GM12878 (cell line): ENCODE data around the gene RCC2. TPM values are rescaled to one million over a fixed set of nuclear protein-coding genes. Genes with fewer than 3 reads are reported as not detected.

Experiments
- ATAC-seq: fragments of 200-7000 bp; cut with Tn5 transposase; 3 replicates; pipeline ENCODE4 v1.9.1; 2020; ENCODE audit warnings: mild to moderate bottlenecking, moderate library complexity
- BruUV-seq: library from RNA; stranded (reverse); fragments of 400-500 nt; replicated peaks from 2 replicates; lab custom pipeline; 2021; lab: Mats Ljungman, UMichigan
- CTCF ChIA-PET: fragments of 300-600 bp; sonication (Branson Sonifier 250); formaldehyde crosslinking; extraction: SDS; loops from one replicate; lab custom pipeline; 2021; ENCODE audit warnings: inconsistent platforms; lab: Yijun Ruan, JAX
- POLR2A ChIA-PET: fragments of 350-600 bp; formaldehyde crosslinking; extraction: SDS; loops from one replicate; lab custom pipeline; 2021; ENCODE audit warnings: inconsistent platforms; lab: Charles Lee
- RAD21 ChIA-PET: fragments of 300-600 bp; sonication (Branson Sonifier 250); formaldehyde crosslinking; loops from one replicate; lab custom pipeline; 2023; ENCODE audit warnings: antibody characterized with exemption; ENCODE audit not compliant: unreplicated experiment; lab: Charles Lee
- SMC1A ChIA-PET: fragments of 300-600 bp; sonication (Branson Sonifier 250); formaldehyde crosslinking; loops from one replicate; lab custom pipeline; 2023; ENCODE audit not compliant: unreplicated experiment, uncharacterized antibody; lab: Charles Lee
- DNase-seq: peaks from one replicate; pipeline ENCODE4 v3.0.0-alpha.2; 2011; ENCODE audit warnings: low read depth, low spot score
- FAIRE-seq: peaks from 3 replicates; lab custom pipeline; 2011; peaks lifted over from hg19 to GRCh38; lab: Jason Lieb, UNC
- H2AFZ ChIP-seq: 2 replicates; pipeline ENCODE4 v1.6.0; 2011; ENCODE audit warnings: low read depth, low read length, control low read depth; ENCODE audit not compliant: control insufficient read depth
- H3K27ac ChIP-seq: 2 replicates; pipeline ENCODE4 v1.5.1; 2011; ENCODE audit warnings: control low read depth; ENCODE audit not compliant: control insufficient read depth, insufficient read depth
- H3K27me3 ChIP-seq, 2 experiments: replicated peaks in 1 of 2; 2 replicates each; pipeline versions ENCODE4 v1.6.0 to v1.6.1; 2011; ENCODE audit warnings: low read length in 1 of 2; ENCODE audit not compliant: control insufficient read depth in 2 of 2, insufficient read depth in 2 of 2
- H3K36me3 ChIP-seq, 2 experiments: 2 replicates each; pipeline ENCODE4 v1.5.1; 2011; ENCODE audit warnings: low read length in 1 of 2; ENCODE audit not compliant: control insufficient read depth in 2 of 2, insufficient read depth in 2 of 2
- H3K4me1 ChIP-seq: 2 replicates; pipeline ENCODE4 v1.6.1; 2011; ENCODE audit warnings: mild to moderate bottlenecking, low read length, moderate library complexity, mixed read lengths; ENCODE audit not compliant: control insufficient read depth, insufficient read depth
- H3K4me2 ChIP-seq: 2 replicates; pipeline ENCODE4 v1.6.0; 2011; ENCODE audit warnings: control low read depth; ENCODE audit not compliant: control insufficient read depth, insufficient read depth
- H3K4me3 ChIP-seq: fragments of 200-600 bp; sonication (generic); 2 replicates; pipeline ENCODE4 v1.5.1; 2016
- H3K79me2 ChIP-seq: 2 replicates; pipeline ENCODE4 v1.6.0; 2011; ENCODE audit warnings: low read length; ENCODE audit not compliant: control insufficient read depth, insufficient read depth
- H3K9ac ChIP-seq: 2 replicates; pipeline ENCODE4 v1.8.0; 2011; ENCODE audit warnings: low read length, control low read depth, mixed read lengths; ENCODE audit not compliant: control insufficient read depth, insufficient read depth
- H3K9me3 ChIP-seq: replicated peaks from 3 replicates; pipeline ENCODE4 v1.5.1; 2011; ENCODE audit warnings: mild to moderate bottlenecking, low read length; ENCODE audit not compliant: control insufficient read depth, insufficient read depth
- H4K20me1 ChIP-seq: 2 replicates; pipeline ENCODE4 v1.6.0; 2011; ENCODE audit not compliant: control insufficient read depth, insufficient read depth
- CEBPB ChIP-seq, 2 experiments: fragments of 150-350 bp in 1 of 2; IDR thresholded peaks; 2 replicates each; pipeline ENCODE4 v1.6.1; 2012 to 2014; ENCODE audit warnings: low read depth in 2 of 2, low read length in 2 of 2, borderline replicate concordance in 1 of 2, inconsistent platforms in 1 of 2
- CHD2 ChIP-seq: IDR thresholded peaks from 2 replicates; pipeline ENCODE4 v1.6.1; 2011; ENCODE audit warnings: low read depth, low read length, improper control_type of control experiment, borderline replicate concordance
- CTCF ChIP-seq, 3 experiments: IDR thresholded peaks in 2 of 3; conservative IDR thresholded peaks in 1 of 3; 2 replicates each; pipeline ENCODE4 v1.5.1; 2011; ENCODE audit warnings: low read depth in 3 of 3, low read length in 3 of 3, mild to moderate bottlenecking in 3 of 3, control low read depth in 2 of 3, moderate library complexity in 2 of 3, inconsistent platforms in 1 of 3, mixed read lengths in 1 of 3; ENCODE audit not compliant: control insufficient read depth in 2 of 3, insufficient read depth in 1 of 3; ENCODE audit errors: extremely low read depth in 1 of 3
- FOXK2 ChIP-seq: fragments of 450-650 bp; IDR thresholded peaks from 2 replicates; pipeline ENCODE4 v1.6.1; 2017; ENCODE audit warnings: mild to moderate bottlenecking, moderate library complexity
- RELA ChIP-seq: fragments of 450-650 bp; IDR thresholded peaks from 2 replicates; pipeline ENCODE4 v1.8.0; 2014; ENCODE audit warnings: borderline replicate concordance; ENCODE audit not compliant: partially characterized antibody
- STAT1 ChIP-seq: fragments of 450-650 bp; conservative IDR thresholded peaks from 2 replicates; pipeline ENCODE4 v1.6.1; 2014; ENCODE audit warnings: antibody characterized with exemption, mild to moderate bottlenecking
- WGBS: methylation state at CpG from one replicate; pipeline ENCODE4 v1.1.6; 2016; ENCODE audit warnings: low lambda C conversion rate; ENCODE audit not compliant: insufficient replicate concordance, insufficient coverage; ENCODE audit errors: missing lambda C conversion rate; 5-methylcytosine and 5-hydroxymethylcytosine counted together
- in situ Hi-C: fragments of 300-500 bp; cut with MboI; formaldehyde crosslinking; loops from 9 replicates; pipeline ENCODE4 v1.14.3; 2018; ENCODE audit warnings: mixed read lengths
- intact Hi-C: fragments of 100-400 bp; cut with micrococcal nuclease; formaldehyde crosslinking; loops from one replicate; pipeline ENCODE4 v1.14.2; 2022; ENCODE audit not compliant: unreplicated experiment
- polyA plus RNA-seq, 11 experiments: library from polyadenylated mRNA; depleted of rRNA in 4 of 11; unstranded in 6 of 11; stranded (reverse) in 5 of 11; fragments of >200 nt; fragmentation: Nextera tagmentation in 4 of 11; fragmentation: Illumina TruSeq in 1 of 11; extraction: Ambion mirVana in 4 of 11; extraction: Trizol in 1 of 11; gene quantifications; 1 replicate in 1 of 11; 2 replicates in 10 of 11; pipeline versions ENCODE4 v1.2.1 to v1.2.3, GENCODE V29; 2011 to 2016; ENCODE audit warnings: inconsistent platforms in 2 of 11, missing spikeins in 2 of 11, low read depth in 1 of 11
- total RNA-seq, 4 experiments: library from RNA; depleted of rRNA in 3 of 4; stranded (reverse); fragments of >200 nt in 3 of 4; fragmentation: Illumina TruSeq in 1 of 4; extraction: Trizol in 1 of 4; gene quantifications; 2 replicates each; pipeline versions ENCODE4 v1.2.1 to v1.2.3, GENCODE V29; 2013 to 2021

RCC2 gene
- total and polyA plus RNA-seq, 10 of the 15 experiments (the other 5 are each of a cell fraction or from before 2014, with no cell fraction given), result 10.7 to 176 (median 85.5) TPM

DNA sequence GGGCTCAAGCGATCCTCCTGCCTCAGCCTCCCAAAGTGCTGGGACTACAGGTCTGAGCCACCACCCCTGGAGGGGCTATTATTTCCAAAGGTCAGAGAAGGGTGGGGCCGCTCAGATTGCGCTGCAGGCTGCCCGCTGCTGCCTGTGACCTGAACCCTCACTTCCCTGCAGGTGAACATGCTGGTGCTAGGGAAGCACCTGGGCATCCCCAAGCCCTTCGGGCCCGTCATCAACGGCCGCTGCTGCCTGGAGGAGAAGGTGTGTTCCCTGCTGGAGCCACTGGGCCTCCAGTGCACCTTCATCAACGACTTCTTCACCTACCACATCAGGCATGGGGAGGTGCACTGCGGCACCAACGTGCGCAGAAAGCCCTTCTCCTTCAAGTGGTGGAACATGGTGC, 76.1 kb downstream of the RCC2 start:
- H3K4me1 ChIP-seq, result no peaks in the 10 kb centered on the region
- intact Hi-C loops, result no loop called here
- CTCF ChIA-PET, result no interaction called here
- H3K9me3 ChIP-seq, result no peaks in the 10 kb centered on the region
- SMC1A ChIA-PET, result no interaction called here
- TF ChIP-seq RELA, result no peak
- TF ChIP-seq STAT1, result no peak
- TF ChIP-seq CTCF (IDR thresholded peaks at IDR 0.05 in 2 of 3, conservative IDR thresholded peaks at IDR 0.05 in 1 of 3; ENCODE audit: control insufficient read depth in 2 of 3, extremely low read depth in 1 of 3, insufficient read depth in 1 of 3, low read depth in 3 of 3, low read length in 3 of 3), result no peak
- no peak for TF ChIP-seq FOXK2
- no peak for TF ChIP-seq CEBPB (IDR thresholded peaks at IDR 0.05; ENCODE audit: borderline replicate concordance in 1 of 2, low read depth in 2 of 2, low read length in 2 of 2)
- no peak for TF ChIP-seq CHD2
- no peak overlapping the region for H2AFZ ChIP-seq
- H4K20me1 ChIP-seq, result no peaks in the 10 kb centered on the region
- DNase-seq (no peak), FAIRE-seq (no peak), ATAC-seq (no peak)
- H3K4me2 ChIP-seq, result no peak overlapping the region
- H3K36me3 ChIP-seq, result no peaks in the 10 kb centered on the region
- H3K27me3 ChIP-seq, result no peaks in the 10 kb centered on the region
- POLR2A ChIA-PET, result no interaction called here
- H3K79me2 ChIP-seq, result no peaks in the 10 kb centered on the region
- RAD21 ChIA-PET, result no interaction called here
- H3K27ac ChIP-seq, result no peak overlapping the region
- WGBS, result 40% methylated on average over 12 of the region's 12 CpGs
- H3K9ac ChIP-seq, result no peak overlapping the region
- in situ Hi-C loops, result no loop called here
- BruUV-seq, result no TSS peak
- H3K4me3 ChIP-seq, result no peak overlapping the region
